ENCODE data around the gene SLC27A1. TPM values are rescaled to one million over a fixed set of nuclear protein-coding genes. Genes with fewer than 3 reads are reported as not detected.

SLC27A1 gene
- total and polyA plus RNA-seq, 4 donors: 2.4 to 7.4 (median 4.0) TPM

- Histone ChIP-seq H3K9me3 (ENCODE audit: control insufficient read depth in 4 of 4, low read length in 3 of 4) (no peaks in the 10 kb centered on the region), H3K9ac (ENCODE audit: low read depth in 1 of 2, low read length in 2 of 2) (no peak overlapping the region), H3K4me1 (ENCODE audit: control insufficient read depth in 4 of 4, insufficient read depth in 4 of 4, low read length in 3 of 4) (peaks cover 5 to 11% (median 8%) of the 10 kb centered on the region in 4 donors), H3K4me3 (ENCODE audit: low read depth in 1 of 3, low read length in 3 of 3) (peak overlapping the region in 2 of 3 donors; percentile 32 to 38), H3K27me3 (ENCODE audit: control insufficient read depth in 4 of 4, insufficient read depth in 4 of 4, low read length in 3 of 4) (peaks cover 0 to 2% (median 0%) of the 10 kb centered on the region in 4 donors), H3K27ac (ENCODE audit: low read depth in 1 of 2, low read length in 2 of 2) (peak overlapping the region in 1 of 2 donors; percentile 18), H3K36me3 (ENCODE audit: control insufficient read depth in 4 of 4, insufficient read depth in 3 of 4, low read depth in 1 of 4, low read length in 3 of 4) (no peaks in the 10 kb centered on the region)
- peak; percentile 92 for DNase-seq (ENCODE audit: low spot score)
- 3% methylated on average over 82 of the region's 82 CpGs for WGBS
- TF ChIP-seq JUND (IDR thresholded peaks at IDR 0.05) (no peak), YY1 (IDR thresholded peaks at IDR 0.05) (no peak), SP1 (IDR thresholded peaks at IDR 0.05) (peak; percentile 47), REST (IDR thresholded peaks at IDR 0.05) (peak; percentile 90), RAD21 (IDR thresholded peaks at IDR 0.05) (peak in 1 of 2 donors; percentile 39), FOXA2 (IDR thresholded peaks at IDR 0.05) (no peak), EGR1 (IDR thresholded peaks at IDR 0.05; ENCODE audit: low read depth in 2 of 2) (no peak), FOXA1 (IDR thresholded peaks at IDR 0.05) (no peak), MAX (IDR thresholded peaks at IDR 0.05) (no peak), GABPA (IDR thresholded peaks at IDR 0.05 in 1 of 2, conservative IDR thresholded peaks at IDR 0.05 in 1 of 2) (no peak), NR2F2 (IDR thresholded peaks at IDR 0.05) (no peak), HNF4A (conservative IDR thresholded peaks at IDR 0.05) (no peak), RXRA (IDR thresholded peaks at IDR 0.05) (no peak), ZBTB33 (IDR thresholded peaks at IDR 0.05) (no peak), TAF1 (conservative IDR thresholded peaks at IDR 0.05) (no peak), CTCF (IDR thresholded peaks at IDR 0.05; ENCODE audit: low read depth, low read length, missing input control) (no peak), ATF3 (IDR thresholded peaks at IDR 0.05) (no peak), HNF4G (IDR thresholded peaks at IDR 0.05) (no peak)
Observed at GRCh38 chr19:17539238-17540117, 69.2 kb downstream of the SLC27A1 start.

Data from liver (tissue), 9 donors.